Aorta (tissue), 5 donors: ENCODE measurements around the gene RABL3. TPM values are rescaled to one million over a fixed set of nuclear protein-coding genes. Genes with fewer than 3 reads are reported as not detected.
"Not testable (repeated sequence)": the region's sequence is repeated elsewhere in the genome, so short reads cannot be mapped to it uniquely, and the experiment has no call there.

Experiments
- ATAC-seq: fragments of 200-7000 bp; cut with Tn5 transposase; one replicate; pipeline ENCODE4 v1.9.1; 2022; ENCODE audit warnings: moderate library complexity; ENCODE audit not compliant: low FRiP score
- DNase-seq, 2 donors: peaks; one replicate each; pipeline ENCODE4 v3.0.0-alpha.2; 2020
- H3K27ac ChIP-seq, 2 donors: one replicate each; pipeline ENCODE4 v1.5.1; 2013; ENCODE audit warnings: low read length in 2 of 2, mild to moderate bottlenecking in 2 of 2, moderate library complexity in 2 of 2, control low read depth in 1 of 2, inconsistent platforms in 1 of 2, low read depth in 1 of 2
- H3K27me3 ChIP-seq, 2 donors: one replicate each; pipeline ENCODE4 v1.6.1; 2013; ENCODE audit warnings: control low read depth in 1 of 2, low read length in 1 of 2, mild to moderate bottlenecking in 1 of 2, moderate library complexity in 1 of 2; ENCODE audit not compliant: insufficient read depth in 2 of 2, control insufficient read depth in 1 of 2
- H3K36me3 ChIP-seq, 2 donors: one replicate each; pipeline ENCODE4 v1.6.1; 2013; ENCODE audit warnings: control low read depth in 1 of 2, low read length in 1 of 2, mild to moderate bottlenecking in 1 of 2; ENCODE audit not compliant: insufficient read depth in 2 of 2, control insufficient read depth in 1 of 2
- H3K4me1 ChIP-seq, 2 donors: one replicate each; pipeline ENCODE4 v1.6.1; 2013; ENCODE audit warnings: low read length in 2 of 2, control low read depth in 1 of 2, mild to moderate bottlenecking in 1 of 2, moderate library complexity in 1 of 2; ENCODE audit not compliant: insufficient read depth in 2 of 2, control insufficient read depth in 1 of 2
- H3K4me3 ChIP-seq, 2 donors: one replicate each; pipeline ENCODE4 v1.5.1; 2013; ENCODE audit warnings: low read length in 2 of 2, control low read depth in 1 of 2, mild to moderate bottlenecking in 1 of 2
- H3K9me3 ChIP-seq: one replicate; pipeline ENCODE4 v1.6.1; 2013; ENCODE audit warnings: mild to moderate bottlenecking, low read length; ENCODE audit not compliant: control insufficient read depth
- whole genome bisulfite sequencing, 2 donors: extraction: QIAGEN DNeasy Blood & Tissue Kit; methylation state at CpG; one replicate each; pipeline ENCODE4 v1.1.7; 2013; 5-methylcytosine and 5-hydroxymethylcytosine counted together
- intact Hi-C, 2 donors: fragments of 100-400 bp; cut with DNase I; formaldehyde crosslinking; loops; one replicate each; pipeline versions ENCODE4 v1.14.2 to v1.15.0; 2022
- polyA plus RNA-seq, 2 donors: library from polyadenylated mRNA; stranded (reverse); fragments of 200-250 nt; gene quantifications; one replicate each; pipeline ENCODE4 v1.2.3, GENCODE V29; 2013
- total RNA-seq, 2 donors: library from RNA; stranded (reverse); fragmentation: NEBNext Ultra II Directional; extraction: Animal tissue kit (Norgen Biotek cat#: 25700); gene quantifications; one replicate each; pipeline ENCODE4 v1.2.1, GENCODE V29; 2021
- donor health status: healthy with polysubstance abuse.
- donor health status: Bipolar disorder and iron deficiency.
- donor health status: DM: no; HTN: no; CAD: no.
- donor health status: DM: no; HTN: no; CAD: no.
- donor health status: DM: yes; HTN: yes; CAD: no.

RABL3 gene
- total and polyA plus RNA-seq, 4 donors = 6.9 to 20.4 (median 12.7) TPM

DNA sequence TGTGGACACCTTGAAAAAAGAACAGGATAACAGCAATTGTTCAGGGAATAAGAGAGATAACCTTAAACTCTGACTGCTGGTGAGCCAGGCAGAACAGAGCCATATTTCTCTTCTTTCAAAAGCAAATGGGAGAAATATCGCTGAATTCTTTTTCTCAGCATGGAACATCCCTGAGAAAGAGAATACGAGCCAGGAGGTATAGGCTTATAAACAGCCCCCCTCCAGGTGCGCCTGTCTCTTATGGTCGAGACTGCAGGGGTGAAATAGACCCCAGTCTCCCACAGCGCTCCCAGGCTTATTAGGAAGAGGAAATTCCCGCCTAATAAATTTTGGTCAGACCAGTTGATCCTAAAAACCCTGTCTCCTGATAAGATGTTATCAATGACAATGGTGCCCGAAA is 65.1 kb downstream of the RABL3 start:
- ATAC-seq, H3K27ac ChIP-seq, DNase-seq, H3K4me1 ChIP-seq, H3K9me3 ChIP-seq, H3K36me3 ChIP-seq, H3K27me3 ChIP-seq, H3K4me3 ChIP-seq, intact Hi-C loops: not testable (repeated sequence)
- WGBS, 2 donors = 85 to 92% methylated on average over 7 of the region's 7 CpGs

DNA sequence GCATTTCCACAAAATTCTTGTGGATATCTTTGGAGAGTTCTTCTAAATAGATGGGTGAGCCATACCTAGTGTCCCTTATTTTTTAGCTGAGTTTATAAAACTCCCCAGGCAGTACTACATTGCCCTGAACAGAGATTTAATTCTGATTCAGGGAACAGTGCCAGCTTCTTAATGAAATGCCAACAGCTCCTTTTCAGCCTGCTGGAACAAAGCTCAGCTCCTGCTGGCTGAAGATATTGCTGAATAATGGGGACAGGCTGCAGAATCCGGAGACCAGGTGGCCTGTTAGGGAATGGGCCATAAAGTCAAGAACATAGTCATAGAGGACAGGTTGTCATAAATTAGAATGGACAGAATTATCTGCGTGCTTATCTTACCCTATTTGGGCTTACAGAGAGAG is 69.2 kb downstream of the RABL3 start:
- Histone ChIP-seq H3K36me3 (no peaks in the 10 kb centered on the region), H3K9me3 (no peaks in the 10 kb centered on the region), H3K4me1 (peaks cover 0 to 2% of the 10 kb centered on the region in 2 donors), H3K27me3 (no peaks in the 10 kb centered on the region), H3K27ac (no peak overlapping the region), H3K4me3 (no peak overlapping the region)
- DNase-seq = no peak
- intact Hi-C loops = no loop called here
- no peak for ATAC-seq
- 16 to 44% methylated on average over 2 of the region's 2 CpGs for WGBS, 2 donors

DNA sequence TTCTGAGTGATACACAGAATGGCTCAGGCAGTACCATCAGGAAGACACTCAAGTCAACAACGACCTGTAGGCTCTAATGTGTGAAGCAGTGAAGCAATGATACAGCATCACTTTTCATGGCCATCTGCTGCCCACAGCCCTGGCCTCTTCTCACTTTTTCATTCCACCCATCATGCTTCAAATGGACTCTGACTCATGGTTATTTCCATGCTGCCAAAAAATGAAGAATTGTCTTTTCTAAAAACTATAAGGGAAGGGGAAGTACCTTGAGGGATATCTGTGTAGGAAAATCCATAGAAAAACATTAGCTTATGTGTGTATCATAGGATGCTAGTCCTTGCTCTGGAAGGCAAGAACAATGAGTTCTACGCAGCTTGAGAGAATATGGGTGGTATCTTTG is 71.7 kb downstream of the RABL3 start:
- Histone ChIP-seq H3K9me3 (no peaks in the 10 kb centered on the region), H3K36me3 (no peaks in the 10 kb centered on the region), H3K4me1 (no peaks in the 10 kb centered on the region), H3K27me3 (no peaks in the 10 kb centered on the region), H3K4me3 (no peak overlapping the region), H3K27ac (no peak overlapping the region)
- WGBS, 2 donors = 72 to 74% methylated on average over 2 of the region's 2 CpGs
- DNase-seq (no peak), ATAC-seq (no peak)
- intact Hi-C loops = no loop called here

DNA sequence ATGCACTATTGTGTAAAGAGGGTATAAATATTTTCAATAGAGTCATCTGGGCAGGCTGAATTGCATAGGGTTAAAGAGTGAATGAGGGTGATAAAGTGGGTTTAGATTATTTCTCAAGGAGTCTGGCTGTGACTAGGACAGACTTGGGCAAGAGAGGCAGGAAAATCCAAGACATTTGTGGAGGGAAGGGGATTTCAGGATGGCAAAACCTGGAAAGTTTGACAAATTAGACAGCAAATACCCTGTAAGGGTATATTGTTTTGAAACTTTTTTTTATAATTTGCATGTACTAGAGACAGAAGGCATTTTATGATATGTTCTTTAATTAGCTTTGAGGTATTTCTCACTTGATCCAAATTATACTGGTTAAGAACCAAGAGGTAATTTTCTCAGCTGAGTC is 77.4 kb downstream of the RABL3 start:
- DNase-seq (no peak), ATAC-seq (no peak)
- Histone ChIP-seq H3K4me1 (no peaks in the 10 kb centered on the region), H3K9me3 (no peaks in the 10 kb centered on the region), H3K27me3 (peaks cover 0 to under 1% of the 10 kb centered on the region in 2 donors), H3K4me3 (no peak overlapping the region), H3K36me3 (no peaks in the 10 kb centered on the region), H3K27ac (no peak overlapping the region)
- intact Hi-C loops = no loop called here

DNA sequence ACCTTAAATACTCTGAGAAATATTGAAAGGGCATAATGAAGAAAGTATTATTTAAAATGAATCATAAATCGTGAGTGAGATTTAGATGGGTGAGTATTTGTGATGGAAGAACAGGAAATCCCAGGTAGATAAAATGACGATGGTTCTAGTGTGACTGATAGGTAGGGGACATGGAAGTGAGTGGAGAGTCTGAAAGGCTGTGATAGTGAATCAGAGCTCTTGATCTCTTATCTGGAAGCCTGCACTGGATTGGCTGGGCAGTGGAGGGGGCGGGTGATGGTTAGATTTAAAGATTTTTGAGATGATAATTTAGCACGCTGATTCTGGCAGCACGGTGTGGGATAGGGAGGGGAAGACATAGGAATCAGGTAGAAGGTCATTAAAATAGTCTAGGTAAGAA is 80.4 kb downstream of the RABL3 start:
- H3K27ac ChIP-seq = no peak overlapping the region
- H3K27me3 ChIP-seq = peaks cover 0 to 2% of the 10 kb centered on the region in 2 donors
- H3K4me3 ChIP-seq = no peak overlapping the region
- DNase-seq (no peak), ATAC-seq (no peak)
- intact Hi-C loops = no loop called here
- WGBS, 2 donors = 37 to 50% methylated on average over 5 of the region's 5 CpGs
- peaks cover 1% of the 10 kb centered on the region for H3K9me3 ChIP-seq
- H3K36me3 ChIP-seq = no peaks in the 10 kb centered on the region
- H3K4me1 ChIP-seq = no peaks in the 10 kb centered on the region

DNA sequence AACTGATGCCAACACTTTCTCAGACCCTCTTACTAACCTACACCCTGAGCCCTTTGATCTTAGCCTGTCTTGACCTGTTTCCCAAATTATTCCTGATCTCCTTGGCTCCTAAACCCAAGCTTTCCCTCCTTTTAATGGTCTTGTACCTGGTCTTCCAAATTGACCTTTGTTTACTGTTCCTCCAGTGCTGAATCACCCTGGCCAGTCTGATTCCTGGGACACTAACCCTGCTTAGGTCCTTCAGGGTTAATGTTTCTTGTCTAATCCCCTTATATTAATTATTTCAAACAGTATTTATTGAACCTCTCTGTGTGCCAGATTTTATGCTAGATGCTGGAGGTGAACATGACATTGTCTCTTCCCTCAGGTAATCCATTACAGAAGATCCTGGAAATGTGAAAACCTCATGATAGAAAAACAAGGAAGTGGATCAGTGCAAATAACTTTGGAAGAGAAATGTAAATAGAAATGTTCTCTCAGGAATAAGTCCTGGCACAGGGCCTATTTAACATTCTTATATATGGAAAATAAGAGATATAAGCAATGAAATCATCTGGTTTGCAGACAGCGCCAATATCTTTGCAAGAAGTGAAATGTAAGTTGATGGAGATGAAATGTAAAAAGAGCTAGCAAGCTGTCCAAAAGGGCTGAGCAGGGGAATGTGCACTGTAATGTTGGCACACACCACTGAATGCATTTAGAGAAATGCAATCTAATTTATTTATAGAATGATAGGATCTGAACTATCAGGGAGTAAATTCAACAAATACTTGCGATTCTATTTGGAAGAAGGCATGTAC is 81.0 kb downstream of the RABL3 start:
- WGBS, 2 donors = 4 to 8% methylated on average over 2 of the region's 2 CpGs

DNA sequence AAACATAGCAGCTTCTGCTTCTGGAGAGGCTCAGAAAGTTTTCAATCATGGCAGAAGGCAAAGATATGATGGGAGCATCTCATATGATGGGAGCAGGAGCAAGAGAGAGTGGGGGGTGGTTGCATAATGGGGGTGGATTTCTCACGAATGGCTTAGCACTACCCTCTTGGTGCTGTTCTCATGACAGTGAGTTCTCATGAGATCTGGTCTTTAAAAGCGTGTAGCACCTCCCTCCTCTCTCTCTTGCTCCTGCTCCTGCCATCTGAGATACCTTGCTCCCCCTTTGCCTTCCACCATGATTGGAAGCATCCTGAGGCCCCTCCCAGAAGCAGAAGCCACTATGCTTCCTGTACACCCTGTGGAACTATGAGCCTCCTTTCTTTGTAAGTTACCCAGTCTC is 82.5 kb downstream of the RABL3 start:
- no peak for ATAC-seq
- Histone ChIP-seq H3K36me3 (no peaks in the 10 kb centered on the region), H3K27me3 (peaks cover 0 to 2% of the 10 kb centered on the region in 2 donors), H3K4me3 (no peak overlapping the region), H3K4me1 (no peaks in the 10 kb centered on the region), H3K9me3 (peaks cover 1% of the 10 kb centered on the region), H3K27ac (no peak overlapping the region)
- 85 to 97% methylated on average over 2 of the region's 2 CpGs for WGBS, 2 donors
- no peak for DNase-seq
- intact Hi-C loops = no loop called here

More for the DNA sequence above, 81.0 kb downstream of the RABL3 start:
- ATAC-seq (no peak), DNase-seq (no peak)
- Histone ChIP-seq H3K27me3 (peaks cover 0 to 2% of the 10 kb centered on the region in 2 donors), H3K4me1 (no peaks in the 10 kb centered on the region), H3K36me3 (no peaks in the 10 kb centered on the region), H3K4me3 (no peak overlapping the region), H3K27ac (no peak overlapping the region), H3K9me3 (peaks cover 1% of the 10 kb centered on the region)
- intact Hi-C loops = no loop called here

DNA sequence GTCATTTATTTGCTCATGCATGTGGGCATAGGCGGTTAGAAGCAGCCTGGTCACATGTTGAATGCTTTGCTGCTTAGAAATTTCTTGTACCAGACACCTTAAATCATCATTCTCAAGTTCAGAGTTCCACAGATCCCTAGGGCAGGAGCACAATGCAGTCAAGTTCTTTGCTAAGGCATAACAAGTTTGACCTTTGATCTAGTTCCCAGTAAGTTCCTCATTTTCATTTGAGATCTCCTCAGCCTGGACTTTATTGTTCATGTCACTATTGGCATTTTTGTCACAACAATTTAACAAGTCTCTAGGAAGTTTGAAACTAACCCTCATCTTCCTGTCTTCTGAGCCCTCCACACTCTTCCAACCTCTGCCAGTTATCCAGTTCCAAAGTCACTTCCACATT is 83.0 kb downstream of the RABL3 start:
- Histone ChIP-seq H3K4me3 (no peak overlapping the region), H3K9me3 (peaks cover 1% of the 10 kb centered on the region), H3K27ac (no peak overlapping the region), H3K4me1 (no peaks in the 10 kb centered on the region), H3K27me3 (peaks cover 0 to 2% of the 10 kb centered on the region in 2 donors), H3K36me3 (no peaks in the 10 kb centered on the region)
- no peak for DNase-seq
- intact Hi-C loops = no loop called here
- 75 to 87% methylated on average over 1 of the region's 1 CpG for WGBS, 2 donors
- ATAC-seq = no peak

DNA sequence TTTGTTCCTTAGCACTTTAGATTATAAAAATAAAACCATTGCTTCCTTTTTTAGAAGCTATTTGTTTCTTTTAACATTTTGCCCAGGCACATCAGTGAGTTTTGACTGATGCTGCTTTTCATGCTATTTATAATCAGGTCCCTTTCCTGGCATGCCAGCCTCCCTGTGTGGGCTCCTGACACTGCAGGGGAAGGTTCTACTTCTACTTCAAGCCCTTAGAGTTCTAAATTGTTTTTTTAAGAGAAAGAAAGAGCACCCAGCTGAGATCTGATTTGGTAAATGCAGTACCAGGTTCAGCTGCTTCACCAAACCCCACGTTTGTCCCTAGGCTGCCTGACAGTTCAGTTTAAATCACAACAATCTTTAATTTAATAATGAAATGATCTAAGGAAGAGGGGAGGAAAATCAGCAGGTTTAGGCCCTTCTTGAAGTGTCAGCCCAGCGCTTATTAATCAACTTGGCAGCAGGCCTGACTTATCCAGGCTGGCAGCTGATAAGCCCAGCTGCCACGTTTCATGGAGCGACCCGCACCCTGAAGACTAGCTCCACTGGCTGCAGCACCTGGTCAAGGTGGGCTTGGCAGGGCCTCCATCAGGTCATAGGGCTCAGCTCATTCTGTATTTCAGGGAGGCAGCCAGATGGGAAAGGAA is 89.3 kb downstream of the RABL3 start:
- 48 to 52% methylated on average over 5 of the region's 5 CpGs for WGBS, 2 donors
- no peak overlapping the region for H3K4me3 ChIP-seq
- intact Hi-C loops = no loop called here
- no peaks in the 10 kb centered on the region for H3K4me1 ChIP-seq
- no peak for DNase-seq
- ATAC-seq = no peak
- no peaks in the 10 kb centered on the region for H3K9me3 ChIP-seq
- no peak overlapping the region for H3K27ac ChIP-seq
- no peaks in the 10 kb centered on the region for H3K27me3 ChIP-seq
- H3K36me3 ChIP-seq = no peaks in the 10 kb centered on the region
